ENCODE data around the gene MEF2C.
A peak's percentile ranks its signal among the peaks of the same experiment; 100 is the strongest.

The MEF2C gene

DNA sequence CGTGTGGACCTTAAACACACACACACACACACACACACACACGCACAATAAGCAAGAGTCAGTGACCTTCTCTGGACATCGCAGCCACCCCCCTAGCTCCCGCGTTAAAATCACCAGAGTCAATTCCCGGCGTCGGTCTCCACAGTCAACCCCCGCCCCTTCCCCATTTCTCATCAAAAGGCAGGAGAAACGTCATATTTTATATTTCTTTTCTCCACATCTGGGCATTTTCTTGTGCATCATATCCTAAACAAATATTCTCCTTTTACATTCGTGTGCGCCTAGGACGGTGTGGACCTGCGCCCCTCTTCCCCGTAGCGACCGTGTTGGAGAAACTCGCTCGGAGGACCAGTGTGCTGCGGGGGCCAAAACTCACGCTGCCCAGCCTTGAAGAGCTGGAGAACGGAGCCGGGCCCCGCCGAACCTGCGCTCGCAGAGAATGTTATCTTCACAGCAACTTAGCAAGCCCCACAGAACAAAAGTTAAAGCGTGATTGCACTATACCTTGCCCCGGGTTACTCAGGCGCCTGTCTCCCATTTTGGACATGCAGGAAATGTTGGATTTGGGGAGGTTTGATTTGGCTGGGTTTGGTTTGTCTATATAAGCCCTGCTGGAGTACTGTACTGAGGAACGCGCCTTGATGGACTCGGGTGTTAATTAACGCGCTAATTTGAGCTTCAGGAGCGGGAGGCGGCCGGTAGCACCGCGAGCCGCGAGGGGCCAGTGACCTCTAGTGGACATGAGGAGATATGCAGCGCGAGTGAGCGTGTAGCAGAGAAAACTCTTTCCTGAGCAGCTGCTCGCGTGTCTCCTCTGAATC is 192.4 kb downstream of the MEF2C start:
- DNase-seq (ENCODE audit: low read depth in 4 of 4, low spot score in 1 of 4): peak in 3 of 4 experiments; percentile 39 to 48 (median 46)

DNA sequence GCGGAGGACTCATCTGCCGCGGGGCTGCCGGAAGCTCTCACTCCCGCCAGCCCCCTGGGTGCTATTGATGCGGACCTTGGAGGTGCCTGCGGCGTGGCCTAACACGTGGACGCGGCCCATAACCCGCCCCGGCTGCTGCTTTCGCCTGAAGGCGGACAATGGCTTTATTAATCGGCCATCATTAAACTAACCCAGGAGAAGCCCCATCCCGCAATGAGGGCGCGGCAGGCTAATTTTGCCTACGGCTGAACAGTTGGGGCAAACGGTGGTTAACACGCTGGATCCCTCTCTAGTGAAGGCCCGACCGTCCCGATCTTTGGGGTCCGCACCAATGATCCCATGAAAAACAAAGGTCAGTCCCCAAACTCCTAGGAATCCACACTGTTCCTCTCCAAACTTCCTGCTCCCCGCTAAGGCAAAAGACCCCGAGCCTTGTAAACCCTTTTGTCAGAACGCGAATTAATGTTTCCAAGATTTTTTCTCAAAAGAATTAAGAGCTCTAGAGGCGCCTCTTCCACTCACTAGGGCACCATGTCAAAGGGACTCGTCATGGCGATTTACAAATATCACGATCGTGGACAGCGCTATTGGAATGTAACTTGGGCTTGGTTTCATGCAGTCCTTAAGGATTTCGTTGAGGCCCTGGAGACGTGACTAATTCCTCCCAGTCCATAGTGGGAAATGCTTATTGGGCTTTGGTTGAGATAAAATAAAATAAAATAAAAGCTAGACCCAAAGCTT is 193.1 kb downstream of the MEF2C start:
- DNase-seq (ENCODE audit: low read depth in 4 of 4, low spot score in 1 of 4): no peak

DNA sequence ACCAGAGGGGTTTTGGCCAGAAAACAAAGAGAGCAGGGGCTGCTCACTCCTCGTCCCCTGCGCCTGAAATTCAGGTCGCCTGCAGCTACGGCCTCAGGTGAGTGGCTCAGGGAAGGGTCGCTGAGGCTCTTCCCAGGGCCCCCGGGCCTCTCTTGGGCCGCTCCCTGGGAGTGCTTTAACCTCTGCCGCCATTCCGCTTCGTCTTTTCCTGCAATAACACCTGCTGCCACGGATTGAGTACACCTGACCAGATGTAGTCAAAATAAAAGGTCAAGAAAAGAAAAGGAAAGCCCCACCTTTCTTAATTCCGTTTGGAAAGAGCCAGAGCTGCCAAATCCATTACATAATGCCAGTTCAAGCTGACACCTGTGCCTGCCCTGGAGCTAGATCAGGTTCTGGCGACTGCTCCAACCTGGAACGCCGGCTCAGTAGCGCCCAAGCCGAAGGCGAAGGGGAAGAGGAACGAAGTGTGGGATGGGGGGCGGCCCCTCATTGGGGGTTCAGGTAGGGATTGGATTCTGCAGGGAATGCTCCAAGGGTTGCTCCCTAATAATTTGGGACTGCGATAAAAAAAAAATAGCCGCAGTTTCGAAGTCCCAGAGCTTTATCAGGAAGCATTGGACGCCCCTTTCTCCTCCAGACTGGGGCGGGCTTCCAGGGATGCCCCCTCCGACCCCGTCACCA is 193.9 kb downstream of the MEF2C start:
- DNase-seq (ENCODE audit: low read depth in 4 of 4, low spot score in 1 of 4): no peak

DNA sequence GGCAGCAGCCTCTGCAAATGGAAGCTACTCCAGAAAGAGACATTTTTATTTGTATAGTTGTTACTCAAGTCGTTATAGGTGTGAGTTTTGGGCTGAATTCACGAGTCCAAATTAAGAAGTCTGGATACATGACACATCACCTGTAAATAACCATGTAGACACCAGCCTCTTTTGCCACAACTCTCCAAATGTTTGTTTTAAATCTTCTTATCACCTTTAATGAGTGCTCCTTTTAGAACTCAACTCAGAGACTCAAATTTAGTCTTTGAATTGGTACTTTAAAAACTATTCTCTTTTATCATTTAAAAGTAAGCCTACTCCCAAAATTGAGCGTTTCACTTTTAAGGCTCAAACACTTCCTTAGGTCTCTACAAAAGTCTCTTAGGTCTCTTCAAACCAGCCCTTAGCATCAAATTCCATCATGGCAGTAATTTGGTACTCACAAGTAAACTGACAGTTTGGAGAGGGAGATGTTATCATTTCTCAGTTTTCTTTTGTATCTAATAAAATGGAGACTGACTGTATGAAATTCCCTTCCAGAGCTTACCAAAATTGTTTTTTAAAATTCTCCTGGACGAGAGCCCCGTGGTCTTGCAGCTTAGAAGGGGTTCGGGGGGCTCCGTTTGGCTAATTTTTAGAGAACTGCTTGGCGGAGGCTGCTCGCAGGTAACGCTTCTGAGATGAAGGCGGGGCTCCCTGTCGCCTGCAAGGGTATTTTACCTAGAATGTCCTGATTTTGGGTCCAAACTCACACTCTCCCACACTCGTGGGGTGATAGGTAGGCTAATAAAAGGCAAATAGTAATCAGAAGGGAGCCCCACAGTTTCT is 194.6 kb downstream of the MEF2C start:
- no peak for DNase-seq (ENCODE audit: low read depth in 4 of 4, low spot score in 1 of 4)

DNA sequence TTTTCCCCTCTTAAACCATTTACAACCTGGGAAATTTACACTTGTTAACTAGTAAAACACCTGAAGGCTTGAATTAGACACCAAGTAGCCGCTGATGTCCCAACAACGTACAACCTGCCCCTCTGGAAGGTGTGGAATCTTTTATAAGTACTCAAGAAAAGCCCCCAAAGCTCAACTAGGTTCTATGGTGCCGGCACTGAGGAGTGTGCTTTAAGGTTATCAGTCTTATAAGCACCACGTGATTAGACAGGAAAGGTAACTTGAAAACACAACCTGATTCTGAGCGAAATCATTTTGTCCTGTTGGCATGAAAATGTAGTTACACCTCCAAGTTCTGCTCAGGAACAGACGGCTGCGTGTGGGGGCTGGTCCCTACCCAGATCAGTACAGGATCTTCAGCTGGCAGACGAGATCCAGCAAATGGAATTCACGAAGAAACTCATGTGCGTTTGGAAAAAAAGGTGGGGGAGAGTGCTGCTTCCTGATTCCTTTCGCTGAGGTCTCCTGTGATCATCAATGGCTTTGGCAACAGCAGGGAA is 195.5 kb downstream of the MEF2C start:
- DNase-seq (ENCODE audit: low read depth in 4 of 4, low spot score in 1 of 4): no peak

DNA sequence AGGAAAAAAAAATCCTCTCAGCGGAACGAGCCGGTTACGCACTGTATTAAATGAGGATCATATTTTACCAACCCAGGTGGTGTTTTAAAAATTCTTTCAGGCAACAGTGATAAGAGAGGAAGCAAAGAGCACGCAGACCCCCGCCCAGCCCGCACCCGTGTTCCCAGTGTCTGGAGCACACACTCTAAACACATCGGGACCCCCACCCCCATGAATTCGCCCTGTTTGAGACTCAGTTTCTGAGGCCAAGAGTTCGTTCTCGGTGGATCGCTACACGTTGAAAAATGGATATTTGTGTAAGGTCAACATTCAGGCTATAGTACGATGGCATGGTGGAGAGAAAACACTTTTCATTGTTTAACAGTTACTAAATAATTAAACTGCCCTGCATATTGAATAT is 196.3 kb downstream of the MEF2C start:
- DNase-seq (ENCODE audit: low read depth in 4 of 4, low spot score in 1 of 4): no peak

DNA sequence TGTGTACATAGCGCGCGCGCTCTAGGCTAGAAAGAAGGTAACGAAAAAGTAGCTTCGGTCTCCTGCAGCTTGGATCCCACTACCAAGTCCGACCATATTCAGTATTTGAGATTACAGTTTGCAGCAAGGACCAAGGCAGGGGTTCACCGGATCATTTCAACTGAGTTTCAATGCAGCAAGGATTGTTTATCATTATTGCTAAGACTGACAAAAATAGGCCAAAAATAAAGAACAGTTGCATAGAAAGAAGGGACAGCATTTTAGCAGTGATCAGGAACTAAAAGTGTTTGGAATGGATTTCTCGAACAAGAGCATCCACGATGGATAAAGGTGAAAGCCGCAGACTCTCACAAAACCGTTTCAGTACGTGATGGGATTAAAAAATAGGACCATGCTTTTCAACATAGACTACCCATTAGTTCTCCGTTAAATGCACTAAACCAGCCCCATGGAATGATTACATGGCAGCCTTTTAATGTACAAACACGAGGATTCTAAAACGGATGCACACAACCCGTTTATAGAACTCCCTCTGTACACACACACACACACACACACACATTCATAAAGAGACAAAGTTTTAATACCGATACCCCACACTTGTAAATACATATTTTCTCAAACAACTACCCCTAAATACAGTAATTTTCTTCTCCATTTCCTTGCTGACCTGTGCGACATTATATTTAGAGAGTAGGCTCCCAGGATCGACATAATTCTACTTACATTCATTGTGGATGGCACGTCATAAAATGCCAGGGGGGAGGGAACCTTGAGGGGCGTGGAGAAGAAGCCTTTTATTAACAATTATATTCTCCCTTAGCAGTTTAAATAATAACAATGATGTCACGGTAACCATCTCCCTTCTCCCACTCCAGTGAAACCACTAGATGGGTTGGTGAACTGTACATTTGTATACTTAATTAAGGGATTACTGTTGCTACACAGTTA is 197.1 kb downstream of the MEF2C start:
- no peak for DNase-seq (ENCODE audit: low read depth in 4 of 4, low spot score in 1 of 4)

DNA sequence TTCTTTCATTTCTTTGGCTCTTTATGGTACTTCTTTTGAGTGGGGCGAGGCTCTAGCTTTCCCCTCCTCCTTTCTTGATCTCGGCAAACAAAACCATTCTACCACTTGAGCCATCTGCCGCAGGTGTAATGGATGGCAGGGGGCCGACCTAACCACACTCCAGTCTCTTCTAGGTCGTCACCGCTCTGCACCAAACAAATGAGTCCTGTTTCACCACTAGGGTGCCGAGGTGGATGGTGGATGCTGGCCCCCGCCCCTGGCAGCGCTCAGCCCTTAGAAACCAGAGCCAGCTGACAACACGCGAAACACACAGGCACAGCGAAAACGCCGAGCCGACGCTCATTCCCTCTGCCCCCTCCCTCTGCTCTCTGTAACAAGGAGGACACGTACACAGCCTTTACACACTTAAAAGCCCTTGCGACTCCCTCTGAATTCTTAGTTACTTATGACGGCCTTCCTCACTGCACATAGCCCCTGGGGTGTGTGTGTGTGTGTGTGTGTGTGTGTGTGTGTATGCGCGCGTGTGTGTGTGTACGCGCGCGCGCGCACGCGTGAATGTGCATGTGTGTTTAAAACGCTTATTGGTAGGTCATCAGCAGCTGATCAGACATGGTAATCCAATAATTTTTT is 199.4 kb downstream of the MEF2C start:
- DNase-seq (ENCODE audit: low read depth in 4 of 4, low spot score in 1 of 4): no peak

DNA sequence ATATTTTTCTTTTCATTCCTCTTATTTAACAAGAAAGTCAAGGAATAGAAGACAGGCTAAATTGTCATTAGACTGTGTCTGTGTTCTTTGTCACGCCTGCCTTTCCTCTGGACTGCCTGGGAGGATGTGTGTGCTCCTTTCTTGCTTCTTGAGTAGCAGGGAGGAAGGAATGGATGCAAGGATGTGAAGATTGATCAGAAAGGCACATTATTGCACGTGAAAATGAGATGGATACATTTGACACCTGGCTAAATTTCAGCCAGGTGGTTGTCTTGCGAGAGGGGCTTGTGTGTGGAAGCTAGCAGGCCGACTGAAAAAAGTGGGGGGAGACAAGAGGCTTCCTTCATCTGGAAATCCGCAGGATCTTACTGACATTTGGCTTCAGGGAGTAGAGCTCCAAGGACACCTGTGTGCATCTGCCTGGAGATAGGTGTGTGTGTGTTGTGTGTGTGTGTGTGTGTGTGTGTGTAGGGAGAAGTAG is 200.1 kb downstream of the MEF2C start:
- DNase-seq (ENCODE audit: low read depth in 4 of 4, low spot score in 1 of 4): no peak

DNA sequence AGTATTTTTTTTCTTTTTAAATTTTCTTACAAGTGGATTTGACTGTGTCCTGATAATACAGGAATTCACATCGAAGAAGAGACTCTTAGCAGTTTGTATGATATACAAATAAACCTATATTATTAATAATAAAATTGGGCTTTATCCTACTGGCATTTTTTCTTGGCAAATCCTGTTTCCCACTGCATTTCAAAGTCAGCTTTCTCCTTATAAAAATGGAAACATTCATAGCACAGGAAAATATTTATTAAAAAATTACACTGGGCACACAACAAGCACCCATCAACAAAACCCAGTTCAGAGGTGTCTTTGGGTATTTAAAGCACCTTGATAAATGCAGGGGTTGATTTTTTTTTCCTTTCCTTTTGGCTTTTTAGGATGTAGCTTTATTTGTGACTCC is 200.9 kb downstream of the MEF2C start:
- DNase-seq (ENCODE audit: low read depth in 4 of 4, low spot score in 1 of 4): no peak

DNA sequence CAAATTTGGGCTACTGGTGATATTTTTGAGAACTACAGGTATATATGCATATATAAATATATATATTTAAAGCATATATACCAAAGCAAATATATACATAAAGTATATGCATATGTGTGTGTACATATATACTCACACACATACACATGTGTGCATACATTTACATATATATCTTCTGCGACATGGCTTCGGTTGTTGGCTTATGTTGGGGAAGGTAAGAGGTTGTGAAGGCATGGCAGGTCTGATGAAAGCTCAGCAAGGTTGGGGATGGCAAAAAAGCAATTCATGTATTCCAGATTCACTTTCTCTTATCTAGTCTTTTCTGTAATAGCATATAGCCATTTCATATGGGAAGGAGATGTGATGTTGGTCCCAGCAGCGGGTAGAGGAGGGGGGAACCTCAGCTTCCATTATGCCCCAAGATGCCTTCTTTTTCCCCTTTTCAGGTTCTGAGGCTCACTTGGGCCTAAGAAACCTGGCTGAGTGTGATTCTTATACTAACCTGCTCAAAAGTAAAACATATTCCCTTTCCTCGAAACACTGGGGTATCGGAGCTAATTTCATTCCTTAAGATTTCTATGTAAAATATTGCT is 201.7 kb downstream of the MEF2C start:
- DNase-seq (ENCODE audit: low read depth in 4 of 4, low spot score in 1 of 4): no peak

DNA sequence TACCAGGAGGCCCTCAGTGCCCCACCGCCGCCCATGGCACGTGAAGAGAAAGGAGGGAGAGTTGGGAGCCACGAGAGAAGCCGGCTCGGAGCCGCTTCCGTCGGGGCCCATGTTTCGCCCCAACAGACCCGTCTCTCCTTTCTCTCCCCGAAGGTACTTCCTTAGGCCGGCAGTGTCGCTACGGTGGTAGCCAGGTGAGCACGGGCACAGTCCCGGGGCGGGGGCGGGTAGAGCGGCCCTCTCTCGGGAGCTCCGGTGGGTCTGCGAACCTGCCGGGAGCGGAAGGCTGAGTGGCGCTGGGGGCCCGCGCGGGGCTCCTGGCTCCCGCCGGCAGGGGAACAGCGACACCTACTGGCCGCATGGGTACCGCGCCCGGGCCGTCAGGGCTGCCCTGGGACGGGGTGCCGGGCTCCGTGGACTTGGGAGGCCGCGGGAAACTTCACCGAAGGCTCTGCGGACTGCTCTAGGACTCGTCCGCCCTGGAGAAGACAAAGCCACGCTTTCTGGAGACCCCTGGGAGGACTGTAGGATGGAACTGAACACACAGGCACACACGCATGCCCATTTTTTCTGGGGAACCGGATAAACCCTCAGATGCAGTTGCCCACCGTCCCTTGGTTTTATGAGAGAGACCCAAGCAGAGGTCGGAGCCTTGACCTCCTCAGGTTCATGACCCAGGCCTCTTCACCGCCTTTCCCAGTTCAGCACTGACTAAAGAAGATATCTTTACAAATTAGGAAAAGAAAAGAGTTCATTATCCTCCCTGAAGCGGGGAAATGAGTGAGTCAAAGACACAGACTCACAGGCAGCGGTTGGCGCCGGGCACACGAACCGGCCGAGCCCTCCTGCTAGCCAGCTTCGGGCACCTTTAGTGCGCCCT is 202.5 kb downstream of the MEF2C start:
- DNase-seq (ENCODE audit: low read depth in 4 of 4, low spot score in 1 of 4): peak; percentile 52 to 73 (median 66)

DNA sequence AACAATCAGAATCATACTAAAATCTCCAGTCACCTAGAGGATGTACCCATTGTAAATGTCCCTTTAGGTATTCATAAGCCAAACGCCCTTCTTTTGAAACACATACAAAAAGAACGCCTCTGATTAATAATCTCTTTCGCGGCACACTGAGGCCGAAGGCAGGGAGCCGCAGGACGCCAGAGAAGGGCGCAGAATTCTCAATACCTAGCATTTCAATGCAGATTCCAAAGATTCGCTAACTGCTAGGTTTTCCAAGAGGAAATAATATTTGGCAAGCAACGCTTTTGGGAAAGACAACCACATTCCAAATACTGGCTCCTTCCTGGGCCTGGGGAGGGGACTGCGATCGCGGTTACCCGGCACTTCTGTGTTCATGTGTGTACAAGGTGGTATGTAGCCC is 203.3 kb downstream of the MEF2C start:
- DNase-seq (ENCODE audit: low read depth in 4 of 4, low spot score in 1 of 4): no peak

DNA sequence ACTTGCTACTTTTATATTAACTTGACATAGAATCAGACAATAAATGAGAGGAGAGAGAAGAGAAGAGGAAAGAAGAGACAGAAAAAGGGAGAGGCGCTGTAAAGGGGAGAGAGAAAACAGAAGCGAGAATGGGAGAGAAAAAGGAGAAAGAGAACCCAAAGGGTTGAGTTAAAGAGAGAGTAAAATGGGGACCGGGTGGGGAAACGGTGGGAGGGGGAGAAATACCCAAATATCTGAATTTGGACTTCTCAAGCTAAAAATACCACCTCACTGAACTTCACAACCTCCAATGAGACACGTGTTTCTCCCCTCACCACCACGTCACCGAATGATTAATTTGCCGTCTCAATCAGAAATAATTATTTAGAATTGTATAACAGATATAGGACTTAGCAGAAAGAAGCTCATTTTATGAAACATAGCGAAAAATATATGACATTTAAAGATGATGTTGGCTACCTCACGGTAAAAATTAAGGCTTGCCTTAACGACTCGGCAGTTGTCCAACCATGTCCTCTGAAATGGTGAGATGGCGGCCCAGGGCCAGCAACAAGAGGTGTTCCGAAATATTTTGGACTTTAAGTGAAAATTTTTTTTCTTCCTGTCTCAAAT is 204.1 kb downstream of the MEF2C start:
- no peak for DNase-seq (ENCODE audit: low read depth in 4 of 4, low spot score in 1 of 4)

DNA sequence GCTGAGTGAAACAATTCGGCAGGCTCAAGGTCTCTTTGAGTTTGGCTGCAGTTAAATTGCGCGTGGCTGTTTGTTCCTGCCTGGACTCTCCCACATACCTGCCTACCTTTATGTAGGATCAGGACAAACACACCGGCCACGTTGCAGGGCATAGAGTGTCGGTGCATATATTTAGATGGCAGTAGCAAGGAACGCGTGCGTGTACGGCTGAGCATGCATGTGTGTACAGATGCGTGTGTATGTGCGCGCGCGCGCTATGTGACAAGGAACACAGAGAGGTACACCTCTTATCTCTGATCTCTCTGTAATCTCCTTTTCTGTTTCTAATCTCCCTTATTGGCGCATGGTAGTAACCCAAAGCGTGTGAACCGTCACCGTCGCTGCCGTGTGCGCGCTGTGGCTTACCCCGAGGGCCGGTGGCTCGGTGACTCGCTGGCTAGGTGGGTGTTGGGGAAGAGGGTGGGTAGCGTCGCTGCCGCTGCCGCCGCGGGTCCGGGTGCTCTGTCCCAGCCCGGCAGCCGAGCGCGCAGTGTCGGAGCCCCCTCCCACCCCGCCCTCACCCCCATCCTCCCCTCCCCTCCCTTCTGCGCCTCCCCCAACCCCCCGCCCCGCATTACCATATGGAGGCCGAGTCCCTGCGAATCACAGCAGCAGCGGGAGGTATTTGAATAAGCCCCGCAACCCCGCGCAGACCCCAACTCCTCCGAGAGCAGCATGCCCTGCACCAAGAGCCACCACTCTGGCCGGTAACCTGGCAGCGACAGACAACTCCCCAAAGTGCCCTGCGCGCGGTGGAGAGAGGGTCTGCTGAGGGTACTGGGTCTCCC is 204.8 kb downstream of the MEF2C start:
- no peak for DNase-seq (ENCODE audit: low read depth in 4 of 4, low spot score in 1 of 4)

DNA sequence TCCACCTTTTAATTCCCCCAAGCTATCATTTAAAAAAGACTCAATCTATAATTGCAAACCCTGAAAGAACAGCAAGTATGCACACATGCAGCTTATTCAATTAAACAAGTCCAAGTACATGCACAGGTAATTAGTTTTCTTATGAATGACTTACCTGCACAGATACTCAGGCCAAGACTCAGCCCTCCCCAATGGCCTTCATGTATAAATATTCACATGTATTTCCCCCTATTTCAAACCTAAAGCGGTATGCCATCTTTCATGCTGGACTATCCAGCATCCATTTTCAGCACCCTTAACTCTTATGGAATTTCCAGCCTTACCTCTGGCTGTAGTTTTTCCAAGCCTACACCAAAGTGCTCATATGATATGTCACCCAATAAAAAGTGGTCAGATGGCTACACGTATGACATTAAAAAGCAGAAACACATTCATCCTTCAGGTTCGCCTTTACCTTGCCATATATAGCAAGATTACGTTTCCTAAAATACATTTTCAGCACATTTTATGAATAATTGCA is 205.5 kb downstream of the MEF2C start:
- DNase-seq (ENCODE audit: low read depth in 4 of 4, low spot score in 1 of 4): no peak

All from stimulated activated CD4-positive, alpha-beta T cell treated with anti-CD3 and anti-CD28 coated beads, Interleukin-1b, Interleukin-23, amount 100 ng/mL, for 24 hours (primary cell).